H1 (cell line): ENCODE measurements around the gene COA4. TPM values are rescaled to one million over a fixed set of nuclear protein-coding genes. Genes with fewer than 3 reads are reported as not detected.
A peak's percentile ranks its signal among the peaks of the same experiment; 100 is the strongest.

Experiments used
- CTCF ChIA-PET: fragments of 300-600 bp; sonication (Branson Sonifier 250); formaldehyde crosslinking; loops from one replicate; lab custom pipeline; 2021; ENCODE audit not compliant: partially characterized antibody; lab: Charles Lee
- POLR2A ChIA-PET: fragments of 300-600 bp; sonication (Branson Sonifier 250); formaldehyde crosslinking; loops from one replicate; lab custom pipeline; 2021; ENCODE audit warnings: inconsistent platforms; ENCODE audit not compliant: partially characterized antibody; lab: Charles Lee
- DNase-seq, 2 experiments: peaks; one replicate each; pipeline versions ENCODE4 v3.0.0 to v3.0.0-alpha.2; 2010 to 2022; ENCODE audit warnings: low spot score in 2 of 2, low read depth in 1 of 2, mixed read lengths in 1 of 2
- FAIRE-seq: peaks from 2 replicates; lab custom pipeline; 2011; peaks lifted over from hg19 to GRCh38; lab: Jason Lieb, UNC
- H2AFZ ChIP-seq: 2 replicates; pipeline ENCODE4 v1.8.1; 2012; ENCODE audit warnings: low read length, inconsistent platforms
- H2AK5ac ChIP-seq: 2 replicates; pipeline ENCODE4 v1.6.1; 2013; ENCODE audit warnings: low read depth, low read length
- H2BK120ac ChIP-seq: replicated peaks from 2 replicates; pipeline ENCODE3; 2013; ENCODE audit warnings: low read depth, low read length, inconsistent platforms
- H2BK12ac ChIP-seq: 2 replicates; pipeline ENCODE4 v1.6.1; 2013; ENCODE audit warnings: low read depth, low read length
- H2BK15ac ChIP-seq: 2 replicates; pipeline ENCODE4 v1.6.1; 2013; ENCODE audit warnings: low read length
- H2BK20ac ChIP-seq: 2 replicates; pipeline ENCODE4 v1.6.1; 2013; ENCODE audit warnings: low read length
- H2BK5ac ChIP-seq: 2 replicates; pipeline ENCODE4 v1.6.1; 2013; ENCODE audit warnings: low read depth, low read length
- H3K14ac ChIP-seq: 2 replicates; pipeline ENCODE4 v1.6.1; 2013; ENCODE audit warnings: inconsistent platforms; ENCODE audit not compliant: insufficient read length
- H3K18ac ChIP-seq: 2 replicates; pipeline ENCODE4 v1.6.1; 2013; ENCODE audit warnings: low read length; ENCODE audit errors: extremely low read depth
- H3K23ac ChIP-seq: 2 replicates; pipeline ENCODE4 v1.6.1; 2013; ENCODE audit warnings: inconsistent platforms; ENCODE audit not compliant: insufficient read length
- H3K23me2 ChIP-seq: 2 replicates; pipeline ENCODE4 v1.6.1; 2013; ENCODE audit warnings: low read depth, low read length
- H3K27ac ChIP-seq: 2 replicates; pipeline ENCODE4 v1.6.1; 2011; ENCODE audit warnings: low read depth, low read length, inconsistent platforms
- H3K27me3 ChIP-seq, 4 experiments: replicated peaks in 1 of 4; 1 replicate in 1 of 4; 2 replicates in 3 of 4; pipeline versions ENCODE4 v1.6.1 to v1.8.1; 2011 to 2013; ENCODE audit warnings: low read length in 3 of 4, mild to moderate bottlenecking in 3 of 4, inconsistent platforms in 2 of 4, mixed read lengths in 2 of 4, moderate library complexity in 1 of 4; ENCODE audit not compliant: control insufficient read depth in 3 of 4, insufficient read depth in 3 of 4; ENCODE audit errors: extremely low read depth in 1 of 4
- H3K36me3 ChIP-seq, 4 experiments: 2 replicates each; pipeline versions ENCODE4 v1.6.1 to v1.8.1; 2011 to 2013; ENCODE audit warnings: mild to moderate bottlenecking in 4 of 4, low read length in 3 of 4, moderate library complexity in 2 of 4, control low read depth in 1 of 4, inconsistent platforms in 1 of 4; ENCODE audit not compliant: insufficient read depth in 4 of 4, control insufficient read depth in 2 of 4
- H3K4ac ChIP-seq: replicated peaks from 2 replicates; pipeline ENCODE3; 2013; ENCODE audit warnings: low read length, low read depth, mixed read lengths, inconsistent platforms; ENCODE audit not compliant: insufficient read length
- H3K4me1 ChIP-seq, 4 experiments: replicated peaks in 1 of 4; 1 replicate in 1 of 4; 2 replicates in 3 of 4; pipeline versions ENCODE4 v1.6.1 to v1.8.1; 2011 to 2013; ENCODE audit warnings: low read length in 3 of 4, inconsistent platforms in 2 of 4, mixed read lengths in 1 of 4; ENCODE audit not compliant: insufficient read depth in 4 of 4, control insufficient read depth in 3 of 4
- H3K4me2 ChIP-seq, 2 experiments: 2 replicates each; pipeline versions ENCODE4 v1.6.1 to v1.8.1; 2011 to 2013; ENCODE audit warnings: low read depth in 2 of 2, low read length in 2 of 2, control low read depth in 1 of 2, inconsistent platforms in 1 of 2, mild to moderate bottlenecking in 1 of 2; ENCODE audit not compliant: insufficient read depth in 1 of 2
- H3K4me3 ChIP-seq, 4 experiments: fragments of 200-600, 300-600 bp in 1 of 4; sonication (generic), shearing (Covaris generic), sonication (Bioruptor Twin) in 1 of 4; 2 replicates each; pipeline versions ENCODE4 v1.5.1 to v1.8.1; 2011 to 2016; ENCODE audit warnings: low read length in 4 of 4, low read depth in 3 of 4, control low read depth in 2 of 4, inconsistent platforms in 2 of 4, mild to moderate bottlenecking in 2 of 4, mixed read lengths in 1 of 4, moderate library complexity in 1 of 4; ENCODE audit not compliant: insufficient read depth in 2 of 4; ENCODE audit errors: extremely low read depth in 1 of 4
- H3K56ac ChIP-seq: replicated peaks from 2 replicates; pipeline ENCODE3; 2013; ENCODE audit warnings: low read depth, mild to moderate bottlenecking, mixed read lengths, low read length, inconsistent platforms; ENCODE audit not compliant: insufficient read length
- H3K79me1 ChIP-seq: 2 replicates; pipeline ENCODE4 v1.6.1; 2013; ENCODE audit warnings: low read depth, low read length, control low read depth
- H3K79me2 ChIP-seq, 2 experiments: 2 replicates each; pipeline versions ENCODE4 v1.6.1 to v1.8.1; 2012 to 2013; ENCODE audit warnings: low read length in 2 of 2, mild to moderate bottlenecking in 2 of 2, inconsistent platforms in 1 of 2; ENCODE audit not compliant: insufficient read depth in 2 of 2, control insufficient read depth in 1 of 2
- H3K9ac ChIP-seq, 4 experiments: replicated peaks in 1 of 4; 1 replicate in 1 of 4; 2 replicates in 3 of 4; pipeline versions ENCODE4 v1.6.1 to v1.8.1; 2011 to 2013; ENCODE audit warnings: low read depth in 3 of 4, low read length in 3 of 4, control low read depth in 2 of 4, mild to moderate bottlenecking in 2 of 4, moderate library complexity in 2 of 4, inconsistent platforms in 1 of 4; ENCODE audit errors: extremely low read depth in 1 of 4
- H3K9me3 ChIP-seq, 2 experiments: 2 replicates each; pipeline versions ENCODE4 v1.6.1 to v1.8.1; 2012 to 2013; ENCODE audit warnings: mild to moderate bottlenecking in 2 of 2, moderate library complexity in 2 of 2, control low read depth in 1 of 2, inconsistent platforms in 1 of 2, low read depth in 1 of 2, low read length in 1 of 2, mixed read lengths in 1 of 2; ENCODE audit not compliant: insufficient read depth in 2 of 2
- H4K20me1 ChIP-seq, 2 experiments: replicated peaks in 1 of 2; 2 replicates each; pipeline versions ENCODE3 to v1.8.1; 2011 to 2013; ENCODE audit warnings: inconsistent platforms in 2 of 2, low read length in 2 of 2, mild to moderate bottlenecking in 1 of 2; ENCODE audit not compliant: insufficient read depth in 2 of 2, control insufficient read depth in 1 of 2
- H4K5ac ChIP-seq: 2 replicates; pipeline ENCODE4 v1.6.1; 2013; ENCODE audit warnings: low read length, low read depth, mixed read lengths, inconsistent platforms; ENCODE audit not compliant: insufficient read length
- H4K8ac ChIP-seq: 2 replicates; pipeline ENCODE4 v1.8.0; 2013; ENCODE audit warnings: mild to moderate bottlenecking, moderate library complexity, low read length, inconsistent platforms; ENCODE audit not compliant: insufficient read depth; ENCODE audit errors: extremely low read depth
- H4K91ac ChIP-seq: replicated peaks from 2 replicates; pipeline ENCODE3; 2013; ENCODE audit warnings: low read length, mixed read lengths, inconsistent platforms; ENCODE audit not compliant: insufficient read length
- POLR2A ChIP-seq, 2 experiments: IDR thresholded peaks; 1 replicate in 1 of 2; 2 replicates in 1 of 2; pipeline ENCODE4 v1.6.1; 2011; ENCODE audit warnings: low read depth in 2 of 2, low read length in 2 of 2, mild to moderate bottlenecking in 2 of 2; ENCODE audit errors: control extremely low read depth in 1 of 2
- SP4 ChIP-seq: IDR thresholded peaks from 2 replicates; pipeline ENCODE4 v1.6.1; 2012; ENCODE audit warnings: low read length, inconsistent platforms
- WGBS, 2 experiments: shearing (Covaris generic) in 1 of 2; methylation state at CpG; one replicate each; pipeline versions ENCODE4 v1.1.6 to v1.1.7; 2013 to 2015; ENCODE audit warnings: low lambda C conversion rate in 2 of 2, mixed read lengths in 2 of 2, inconsistent platforms in 1 of 2, low coverage in 1 of 2, missing lambda C conversion rate in 1 of 2; ENCODE audit not compliant: insufficient replicate concordance in 2 of 2, insufficient coverage in 1 of 2, insufficient read length in 1 of 2; ENCODE audit errors: extremely low coverage in 1 of 2, missing lambda C conversion rate in 1 of 2; 5-methylcytosine and 5-hydroxymethylcytosine counted together
- polyA plus RNA-seq, 7 experiments: library from polyadenylated mRNA; depleted of rRNA in 3 of 7; stranded (reverse) in 5 of 7; unstranded in 2 of 7; fragments of >200 nt in 5 of 7; fragments of 200-250 nt in 2 of 7; gene quantifications; 1 replicate in 5 of 7; 2 replicates in 1 of 7; 4 replicates in 1 of 7; pipeline versions ENCODE4 v1.2.1 to v1.2.3, GENCODE V29; 2011 to 2013; ENCODE audit warnings: missing spikeins in 2 of 7, mixed read lengths in 2 of 7
- total RNA-seq: library from RNA; stranded (reverse); fragmentation: NEBNext Ultra II Directional; extraction: Animal tissue kit (Norgen Biotek cat#: 25700); gene quantifications from 2 replicates; pipeline ENCODE4 v1.2.1, GENCODE V29; 2021

Gene COA4
- total and polyA plus RNA-seq, 2 of the 8 experiments (the other 6 are each of a cell fraction or from before 2014, with no cell fraction given) = 177 to 380 TPM

GRCh38 chr11:73866095-73866579, 10.5 kb downstream of the COA4 start:
- no peak overlapping the region for H4K91ac ChIP-seq
- H3K79me2 ChIP-seq = no peaks in the 10 kb centered on the region
- no peak overlapping the region for H4K5ac ChIP-seq
- no peak overlapping the region for H2AK5ac ChIP-seq
- no peaks in the 10 kb centered on the region for H3K79me1 ChIP-seq
- FAIRE-seq (no peak), DNase-seq (no peak)
- peaks cover 0 to 2% of the 10 kb centered on the region in 2 experiments for H4K20me1 ChIP-seq
- H3K36me3 ChIP-seq = peaks cover 5 to 28% (median 8%) of the 10 kb centered on the region in 4 experiments; a peak in 3 of 8 replicates
- no peak overlapping the region for H3K9ac ChIP-seq
- H2BK5ac ChIP-seq = no peak overlapping the region
- H3K4me1 ChIP-seq = peaks cover 0 to 2% (median 0%) of the 10 kb centered on the region in 4 experiments; a peak in 1 of 7 replicates
- no peak overlapping the region for H2BK20ac ChIP-seq
- H3K4me3 ChIP-seq = no peak overlapping the region
- H3K27ac ChIP-seq = no peak overlapping the region
- no peak overlapping the region for H3K14ac ChIP-seq
- no peaks in the 10 kb centered on the region for H3K9me3 ChIP-seq
- H3K4me2 ChIP-seq = no peak overlapping the region
- 89% methylated on average over 5 of the region's 5 CpGs; no CpG with 5 or more reads in 1 of the 2 experiments for WGBS, 2 experiments
- ChIA-PET CTCF (interaction anchor here (0.9 to 1.9 kb wide), 9 partner anchors 10 to 605 kb away, joined by 3 to 6 read pairs (median 3); no protein-coding TSS in a partner anchor), POLR2A (interaction anchor here (0.7 to 5.0 kb wide), 21 partner anchors 8 to 171 kb away, joined by 3 to 49 read pairs (median 4); partner anchors contain the start of genes COA4 and PAAF1)
- H3K27me3 ChIP-seq = no peaks in the 10 kb centered on the region
- no peak overlapping the region for H3K4ac ChIP-seq
- H2AFZ ChIP-seq = no peak overlapping the region
- H2BK15ac ChIP-seq = no peak overlapping the region
- H3K56ac ChIP-seq = no peak overlapping the region
- no peak overlapping the region for H4K8ac ChIP-seq
- no peaks in the 10 kb centered on the region for H3K23me2 ChIP-seq
- TF ChIP-seq SP4 (no peak), POLR2A (IDR thresholded peaks at IDR 0.05; ENCODE audit: control extremely low read depth in 1 of 2, low read depth in 2 of 2, low read length in 2 of 2) (peak in 1 of 2 experiments; percentile 8; a peak in 2 of 3 replicates)
- no peak overlapping the region for H3K23ac ChIP-seq
- no peak overlapping the region for H2BK120ac ChIP-seq
- H2BK12ac ChIP-seq = no peak overlapping the region
- H3K18ac ChIP-seq = no peak overlapping the region
